Fibroblast of pulmonary artery (primary cell): ENCODE data around the gene HOOK1.
"Not testable (repeated sequence)": the region's sequence is repeated elsewhere in the genome, so short reads cannot be mapped to it uniquely, and the experiment has no call there.

ENCODE experiments used
- DNase-seq: peaks from one replicate; pipeline ENCODE4 v3.0.0-alpha.2; 2010; ENCODE audit warnings: low read depth
- H3K4me3 ChIP-seq: replicated peaks from 2 replicates; pipeline ENCODE4 v1.5.1; 2011; ENCODE audit warnings: low read depth, mild to moderate bottlenecking, control low read depth, low read length, moderate library complexity
- TF ChIP-seq, protein P1 (sequence below): IDR thresholded peaks from 2 replicates; pipeline ENCODE4 v1.5.1; 2011; ENCODE audit warnings: mild to moderate bottlenecking, control low read depth, low read length, inconsistent platforms; ENCODE audit errors: missing control alignments

HOOK1 gene

DNA sequence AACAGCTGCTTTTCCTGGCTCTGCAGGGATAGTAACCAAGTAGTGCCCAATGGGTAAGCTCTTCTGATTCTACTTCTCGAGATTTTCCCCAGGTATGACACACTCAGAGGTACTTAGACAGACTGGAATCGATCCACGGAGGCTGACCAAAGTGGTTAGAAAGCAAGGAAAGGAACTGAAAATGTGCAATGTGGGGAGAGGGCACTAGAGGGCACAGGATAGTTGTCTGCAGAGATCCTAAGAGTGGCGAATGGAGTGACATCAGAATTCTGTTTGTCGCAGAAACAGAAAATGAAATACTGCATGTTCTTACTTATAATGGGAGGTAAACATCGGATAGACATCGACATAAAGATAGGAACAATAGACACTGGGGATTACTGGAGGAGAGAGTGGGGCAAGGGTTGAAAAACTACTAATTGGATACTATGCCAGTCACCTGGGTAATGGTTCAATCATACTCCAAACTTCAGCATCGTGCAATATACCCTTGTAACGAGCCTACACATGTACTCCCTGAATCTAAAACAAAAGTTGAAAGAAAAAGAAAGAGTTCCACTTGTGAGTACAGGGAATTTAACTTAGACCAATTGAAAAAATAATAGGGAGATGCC lies 88.5 kb downstream of the HOOK1 start:
- TF ChIP-seq, protein P1, sequence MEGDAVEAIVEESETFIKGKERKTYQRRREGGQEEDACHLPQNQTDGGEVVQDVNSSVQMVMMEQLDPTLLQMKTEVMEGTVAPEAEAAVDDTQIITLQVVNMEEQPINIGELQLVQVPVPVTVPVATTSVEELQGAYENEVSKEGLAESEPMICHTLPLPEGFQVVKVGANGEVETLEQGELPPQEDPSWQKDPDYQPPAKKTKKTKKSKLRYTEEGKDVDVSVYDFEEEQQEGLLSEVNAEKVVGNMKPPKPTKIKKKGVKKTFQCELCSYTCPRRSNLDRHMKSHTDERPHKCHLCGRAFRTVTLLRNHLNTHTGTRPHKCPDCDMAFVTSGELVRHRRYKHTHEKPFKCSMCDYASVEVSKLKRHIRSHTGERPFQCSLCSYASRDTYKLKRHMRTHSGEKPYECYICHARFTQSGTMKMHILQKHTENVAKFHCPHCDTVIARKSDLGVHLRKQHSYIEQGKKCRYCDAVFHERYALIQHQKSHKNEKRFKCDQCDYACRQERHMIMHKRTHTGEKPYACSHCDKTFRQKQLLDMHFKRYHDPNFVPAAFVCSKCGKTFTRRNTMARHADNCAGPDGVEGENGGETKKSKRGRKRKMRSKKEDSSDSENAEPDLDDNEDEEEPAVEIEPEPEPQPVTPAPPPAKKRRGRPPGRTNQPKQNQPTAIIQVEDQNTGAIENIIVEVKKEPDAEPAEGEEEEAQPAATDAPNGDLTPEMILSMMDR = peak; percentile 56
- DNase-seq = peak; percentile 18
- H3K4me3 ChIP-seq = no peak overlapping the region

DNA sequence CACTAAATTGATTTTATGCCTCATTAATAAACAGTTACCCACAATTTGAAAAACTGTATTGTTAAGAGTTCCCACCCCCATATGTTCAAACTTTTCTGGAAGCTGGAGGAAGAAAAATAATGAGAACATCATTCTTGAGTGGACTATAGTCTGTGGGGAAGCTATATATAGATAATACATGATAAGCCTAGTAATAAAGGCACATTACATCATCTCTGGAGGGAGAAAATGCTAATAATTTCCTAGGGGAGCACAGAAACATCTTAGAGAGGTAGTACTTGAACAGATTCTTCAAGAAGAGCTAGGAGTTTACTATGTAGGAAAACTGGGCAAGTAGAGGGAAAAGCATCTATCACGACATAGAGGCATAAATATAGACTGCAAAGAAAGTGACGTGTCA lies 92.2 kb downstream of the HOOK1 start:
- TF ChIP-seq, protein P1 = no peak
- DNase-seq = no peak
- no peak overlapping the region for H3K4me3 ChIP-seq

DNA sequence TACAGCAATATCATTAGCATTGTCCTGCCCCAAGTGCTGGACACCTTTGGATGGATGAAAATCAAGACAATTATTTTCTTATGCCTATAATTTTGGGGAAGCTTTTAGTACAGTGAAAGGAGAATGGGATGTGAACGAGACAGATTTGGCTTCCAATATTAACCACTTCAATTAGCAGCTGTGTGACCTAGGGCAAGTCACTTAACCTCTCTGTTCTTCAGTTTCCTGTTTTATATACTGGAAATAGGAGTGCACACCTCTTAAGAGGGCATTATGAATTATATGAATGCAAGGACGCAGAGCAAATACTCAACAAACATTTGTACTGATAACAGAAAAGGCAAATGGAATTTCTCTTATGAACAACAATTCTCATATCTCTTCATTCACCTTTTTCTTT lies 93.3 kb downstream of the HOOK1 start:
- no peak overlapping the region for H3K4me3 ChIP-seq
- no peak for DNase-seq
- TF ChIP-seq, protein P1 = no peak

DNA sequence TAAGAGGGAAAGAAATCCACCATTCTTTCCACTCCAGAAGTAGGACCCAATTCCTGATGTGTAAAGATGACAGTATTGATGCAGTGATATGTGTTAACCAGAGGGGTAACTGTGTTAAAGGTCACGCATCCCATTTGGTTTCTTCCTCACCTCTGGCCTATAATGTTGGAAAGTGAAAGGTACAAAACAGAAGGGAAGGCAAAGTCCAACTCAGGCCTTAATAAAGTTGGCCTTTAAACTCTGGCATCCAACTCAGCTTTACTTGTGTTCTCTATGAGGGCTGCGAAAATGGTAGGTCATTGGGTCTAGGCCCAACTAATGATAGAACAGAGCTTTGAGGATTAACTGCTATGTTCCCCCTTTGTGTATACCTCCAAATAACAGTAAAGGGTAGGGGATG lies 93.9 kb downstream of the HOOK1 start:
- TF ChIP-seq, protein P1 = no peak
- H3K4me3 ChIP-seq = no peak overlapping the region
- DNase-seq = no peak

DNA sequence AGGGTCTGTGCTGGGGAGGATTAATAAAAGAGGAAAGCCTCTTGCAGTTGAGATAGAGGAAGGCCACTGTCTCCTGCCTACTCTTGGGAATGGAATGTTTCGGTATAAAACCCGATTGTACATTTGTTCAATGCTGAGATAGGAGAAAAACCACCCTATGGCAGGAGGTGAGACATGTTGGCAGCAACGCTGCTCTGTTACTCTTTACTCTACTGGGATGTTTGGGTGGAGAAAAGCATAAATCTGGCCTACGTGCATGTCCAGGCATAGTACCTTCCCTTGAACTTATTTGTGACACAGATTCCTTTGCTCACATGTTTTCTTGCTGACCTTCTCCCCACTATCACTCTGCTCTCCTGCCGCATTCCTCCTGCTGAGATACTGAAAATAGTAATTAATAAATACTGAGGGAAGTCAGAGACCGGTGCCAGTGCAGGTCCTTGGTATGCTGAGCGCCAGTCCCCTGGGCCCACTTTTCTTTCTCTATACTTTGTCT lies 100.1 kb downstream of the HOOK1 start:
- DNase-seq, H3K4me3 ChIP-seq: not testable (repeated sequence)

DNA sequence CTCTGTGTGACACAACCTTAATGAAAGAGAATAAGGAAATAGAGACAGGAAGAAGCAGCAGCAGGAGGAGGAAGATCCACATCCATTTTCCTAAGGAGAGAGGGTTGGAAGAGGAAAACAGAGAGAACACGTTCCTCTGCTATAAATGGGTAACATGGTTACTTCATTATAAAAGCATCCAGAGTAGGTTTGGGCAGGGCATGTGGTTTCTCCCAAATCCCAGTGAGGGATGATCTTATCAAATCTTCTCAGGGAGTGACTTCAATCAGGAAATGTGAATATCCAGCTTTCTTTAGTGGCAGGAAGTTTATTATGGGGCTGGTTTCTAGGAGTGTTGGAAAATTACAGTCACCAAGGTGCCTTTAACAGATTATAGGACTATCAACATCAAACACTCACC lies 100.8 kb downstream of the HOOK1 start:
- no peak overlapping the region for H3K4me3 ChIP-seq
- TF ChIP-seq, protein P1 = no peak
- no peak for DNase-seq

DNA sequence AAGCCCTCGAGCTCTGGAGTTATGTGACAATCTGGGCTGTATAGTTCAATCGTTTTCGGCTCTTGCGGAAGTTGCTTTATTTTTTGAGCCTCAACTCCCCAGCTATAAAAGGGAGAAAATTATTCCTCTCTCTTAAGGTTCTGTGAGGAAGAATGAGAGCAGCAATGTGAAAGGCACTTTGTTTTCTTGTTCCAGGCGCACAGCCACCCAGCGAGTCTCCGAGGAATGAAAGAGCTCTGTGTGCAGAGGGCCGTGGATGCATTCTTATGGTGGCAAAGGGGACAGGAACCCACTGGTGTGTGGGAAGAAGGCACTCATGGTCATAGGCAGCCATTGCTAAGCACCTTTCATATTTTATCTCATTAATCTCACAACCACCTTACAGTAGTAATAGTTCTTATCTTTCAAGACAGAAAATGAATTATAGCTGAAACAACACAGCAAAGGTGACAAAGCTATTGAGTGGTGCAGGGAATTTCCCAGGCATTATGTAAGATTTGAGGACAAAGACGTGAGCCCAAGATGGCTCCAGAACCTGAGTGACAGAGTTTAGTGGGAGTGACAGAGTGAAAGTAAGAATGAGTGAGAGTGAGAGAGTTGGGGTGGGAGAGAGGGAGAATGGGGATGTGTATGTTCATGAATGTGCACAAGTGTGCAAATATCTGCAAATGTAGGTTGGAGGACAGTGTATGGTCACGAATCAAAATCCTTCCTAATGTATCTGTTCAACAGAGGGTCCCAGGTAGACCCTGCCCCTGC lies 102.5 kb downstream of the HOOK1 start:
- no peak overlapping the region for H3K4me3 ChIP-seq
- TF ChIP-seq, protein P1 = no peak
- no peak for DNase-seq
